ENCODE data around the gene NPPC.

DNA sequence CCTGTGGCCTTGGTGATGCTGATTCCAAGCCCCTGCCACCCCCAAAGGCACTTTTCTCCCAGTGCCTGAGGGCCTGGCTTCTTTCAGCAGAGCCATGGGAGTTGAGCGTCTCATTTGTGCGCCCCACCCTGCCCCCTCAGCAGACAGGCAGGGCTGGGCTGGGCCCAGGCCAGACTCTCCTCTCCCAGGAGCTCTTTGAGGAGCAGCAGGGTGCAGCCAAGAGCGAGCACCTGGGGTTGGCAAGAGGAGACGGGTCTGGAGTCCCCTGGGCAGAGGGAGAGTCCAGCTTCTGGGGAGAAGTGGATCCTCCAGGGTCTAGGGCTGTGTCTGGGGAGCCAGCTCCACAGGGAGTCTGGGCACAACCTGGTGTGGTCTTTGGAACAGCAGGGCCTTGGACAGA, 21.2 kb downstream of the NPPC start:
- no peak for TF ChIP-seq EZH2 (IDR thresholded peaks at IDR 0.05; ENCODE audit: insufficient read depth, poor library complexity, severe bottlenecking)
- no peak for TF ChIP-seq EZH2phosphoT487 (IDR thresholded peaks at IDR 0.05; ENCODE audit: insufficient read depth, low read depth)

Data from GM23248 (cell line).